Adrenal gland (tissue), 5 donors: ENCODE measurements around the gene FAM8A1.

ENCODE experiments used
- POLR2A ChIP-seq, 2 donors: fragments of 450-650 bp; IDR thresholded peaks; one replicate each; pipeline ENCODE4 v1.6.1; 2017; ENCODE audit warnings: antibody characterized with exemption in 2 of 2, mild to moderate bottlenecking in 2 of 2, moderate library complexity in 1 of 2
- TF ChIP-seq, protein P1 (sequence below), 6 experiments: fragments of 450-650 bp in 4 of 6; fragments of 200-600 bp in 2 of 6; sonication (generic) in 1 of 6; IDR thresholded peaks; 1 replicate in 5 of 6; 2 replicates in 1 of 6; pipeline versions ENCODE4 v1.5.1 to v1.8.0; 2016 to 2021; ENCODE audit warnings: antibody characterized with exemption in 6 of 6, mild to moderate bottlenecking in 2 of 6, moderate library complexity in 1 of 6
- donor health status: DM: no; HTN: no; CAD: no.

DNA sequence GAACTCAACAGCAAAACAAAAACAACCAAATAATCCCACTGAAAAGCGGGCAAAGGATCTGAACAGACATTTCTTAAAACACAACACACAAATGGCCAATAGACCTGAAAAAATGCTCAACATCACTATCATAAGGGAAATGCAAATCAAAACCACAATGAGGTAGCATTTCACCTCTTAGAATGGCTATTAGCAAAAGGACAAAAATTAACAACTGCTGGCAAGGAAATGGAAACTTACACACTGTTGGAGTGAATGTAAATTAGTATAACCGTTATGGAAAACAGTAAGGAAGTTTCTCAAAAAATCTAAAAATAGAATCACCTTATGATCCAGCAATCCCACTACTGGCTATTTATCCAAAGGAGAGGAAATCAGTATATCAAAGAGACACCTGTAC is 20.9 kb downstream of the FAM8A1 start:
- TF ChIP-seq, protein P1, sequence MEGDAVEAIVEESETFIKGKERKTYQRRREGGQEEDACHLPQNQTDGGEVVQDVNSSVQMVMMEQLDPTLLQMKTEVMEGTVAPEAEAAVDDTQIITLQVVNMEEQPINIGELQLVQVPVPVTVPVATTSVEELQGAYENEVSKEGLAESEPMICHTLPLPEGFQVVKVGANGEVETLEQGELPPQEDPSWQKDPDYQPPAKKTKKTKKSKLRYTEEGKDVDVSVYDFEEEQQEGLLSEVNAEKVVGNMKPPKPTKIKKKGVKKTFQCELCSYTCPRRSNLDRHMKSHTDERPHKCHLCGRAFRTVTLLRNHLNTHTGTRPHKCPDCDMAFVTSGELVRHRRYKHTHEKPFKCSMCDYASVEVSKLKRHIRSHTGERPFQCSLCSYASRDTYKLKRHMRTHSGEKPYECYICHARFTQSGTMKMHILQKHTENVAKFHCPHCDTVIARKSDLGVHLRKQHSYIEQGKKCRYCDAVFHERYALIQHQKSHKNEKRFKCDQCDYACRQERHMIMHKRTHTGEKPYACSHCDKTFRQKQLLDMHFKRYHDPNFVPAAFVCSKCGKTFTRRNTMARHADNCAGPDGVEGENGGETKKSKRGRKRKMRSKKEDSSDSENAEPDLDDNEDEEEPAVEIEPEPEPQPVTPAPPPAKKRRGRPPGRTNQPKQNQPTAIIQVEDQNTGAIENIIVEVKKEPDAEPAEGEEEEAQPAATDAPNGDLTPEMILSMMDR (IDR thresholded peaks at IDR 0.05) = no peak
- TF ChIP-seq POLR2A (IDR thresholded peaks at IDR 0.05) = no peak
